GM19240 (cell line): ENCODE results near the gene POLR3A.

Experiments used
- DNase-seq: peaks from one replicate; pipeline ENCODE4 v3.0.0; 2011; ENCODE audit warnings: low spot score; ENCODE audit not compliant: insufficient read length

Gene POLR3A

DNA sequence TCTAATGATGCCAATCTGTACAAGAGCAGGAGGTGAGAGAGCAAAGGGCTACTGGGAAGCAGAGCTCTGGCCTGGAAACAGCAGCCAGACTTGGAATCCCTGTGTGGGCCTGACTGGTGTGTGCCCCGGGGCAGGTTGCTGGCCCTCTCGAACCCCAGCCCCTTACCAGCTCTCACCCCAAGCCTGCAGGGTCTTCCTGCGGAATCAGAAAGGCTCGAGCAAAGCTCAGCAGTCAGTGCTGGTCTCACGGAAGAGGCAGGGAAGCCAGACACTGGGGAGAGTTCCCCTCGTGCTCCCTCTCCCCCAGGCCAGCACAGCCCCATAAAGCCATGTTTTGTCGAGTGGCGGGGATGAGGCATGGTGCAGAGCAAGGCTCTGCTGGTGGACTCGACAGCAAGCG is 50.1 kb downstream of the POLR3A start:
- DNase-seq: no peak

DNA sequence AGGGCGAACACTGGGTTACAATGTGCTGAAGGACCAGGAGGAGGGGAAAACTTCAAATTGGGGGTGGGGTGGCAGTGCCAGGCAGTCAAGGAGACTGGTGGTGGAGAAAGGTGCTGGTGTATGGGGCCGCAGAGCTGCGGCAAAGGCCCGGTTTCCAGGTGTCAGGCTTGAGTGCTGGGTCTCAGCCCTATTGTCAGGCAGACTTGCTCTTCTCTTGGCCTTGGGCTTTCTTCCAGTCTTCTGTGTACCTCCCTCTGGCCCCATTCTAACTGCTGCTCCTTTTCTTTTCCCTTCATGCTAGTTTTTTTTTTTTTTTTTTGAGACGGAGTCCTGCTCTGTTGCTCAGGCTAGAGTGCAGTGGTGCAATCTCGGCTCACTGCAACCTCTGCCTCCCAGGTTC is 51.0 kb downstream of the POLR3A start:
- no peak for DNase-seq

DNA sequence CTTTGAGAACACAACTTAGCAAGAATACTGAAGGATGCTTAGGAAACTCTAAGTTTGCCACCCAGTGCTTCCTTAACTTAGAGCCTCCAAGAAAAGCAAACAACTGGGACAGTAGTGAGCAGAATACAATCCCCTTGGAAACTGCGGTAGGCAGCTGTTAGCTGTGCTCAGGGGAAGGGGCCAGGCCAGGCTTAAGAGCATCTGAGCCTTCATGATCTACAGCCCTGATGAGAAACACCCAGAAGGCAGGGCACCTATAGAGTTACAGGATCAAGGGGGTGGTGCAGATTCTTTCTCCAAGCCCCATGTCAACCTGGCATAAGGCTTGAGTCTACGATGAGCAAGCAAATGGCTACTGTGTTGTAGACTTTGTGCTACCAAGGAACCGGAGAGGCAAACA is 51.4 kb downstream of the POLR3A start:
- no peak for DNase-seq

DNA sequence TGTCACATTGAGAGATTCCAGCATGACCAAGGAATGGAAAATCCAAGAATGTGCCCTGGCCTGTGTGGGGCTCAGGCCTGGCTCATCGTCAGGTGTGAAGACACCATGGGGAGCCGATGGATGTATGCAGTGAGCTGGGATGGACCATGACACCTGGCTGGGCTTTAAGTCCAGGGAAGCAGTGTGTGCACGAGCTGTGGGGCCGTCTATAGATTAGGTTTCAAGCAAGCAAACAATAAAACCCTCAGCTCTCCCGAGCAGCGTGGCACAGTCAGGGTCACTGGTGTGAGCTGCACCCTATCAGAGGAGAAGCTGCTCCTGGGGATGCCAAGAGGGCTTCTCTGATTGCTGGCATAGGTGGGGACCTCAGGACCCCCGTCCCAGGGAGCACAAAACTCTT is 52.3 kb downstream of the POLR3A start:
- DNase-seq: no peak

DNA sequence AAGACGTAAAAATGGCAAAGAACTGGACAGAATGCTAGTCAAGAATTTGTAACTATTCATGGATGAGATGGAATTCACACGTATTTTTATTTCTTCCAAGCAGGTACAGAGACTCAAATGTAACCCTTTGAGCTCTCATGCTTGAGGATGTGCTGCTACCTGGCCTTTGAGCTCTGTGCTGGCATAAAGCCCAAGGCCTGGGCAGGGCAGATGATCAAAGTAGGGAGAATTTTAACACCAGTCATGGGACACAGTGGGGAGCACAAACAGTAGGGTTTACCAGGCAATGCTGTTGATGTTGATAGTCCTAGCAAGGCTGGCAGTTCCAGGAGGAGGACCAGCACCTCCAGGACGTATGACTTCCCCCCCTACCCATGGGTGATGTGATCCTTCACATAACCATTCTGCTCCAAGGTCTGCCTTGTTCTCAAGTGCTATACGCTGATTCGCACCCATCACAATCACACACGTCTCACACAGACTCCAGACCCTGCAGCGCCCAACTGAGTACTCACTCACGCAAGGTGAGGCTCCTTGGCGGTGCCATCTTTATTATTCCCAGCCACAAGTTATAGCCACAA is 54.1 kb downstream of the POLR3A start:
- DNase-seq: no peak

DNA sequence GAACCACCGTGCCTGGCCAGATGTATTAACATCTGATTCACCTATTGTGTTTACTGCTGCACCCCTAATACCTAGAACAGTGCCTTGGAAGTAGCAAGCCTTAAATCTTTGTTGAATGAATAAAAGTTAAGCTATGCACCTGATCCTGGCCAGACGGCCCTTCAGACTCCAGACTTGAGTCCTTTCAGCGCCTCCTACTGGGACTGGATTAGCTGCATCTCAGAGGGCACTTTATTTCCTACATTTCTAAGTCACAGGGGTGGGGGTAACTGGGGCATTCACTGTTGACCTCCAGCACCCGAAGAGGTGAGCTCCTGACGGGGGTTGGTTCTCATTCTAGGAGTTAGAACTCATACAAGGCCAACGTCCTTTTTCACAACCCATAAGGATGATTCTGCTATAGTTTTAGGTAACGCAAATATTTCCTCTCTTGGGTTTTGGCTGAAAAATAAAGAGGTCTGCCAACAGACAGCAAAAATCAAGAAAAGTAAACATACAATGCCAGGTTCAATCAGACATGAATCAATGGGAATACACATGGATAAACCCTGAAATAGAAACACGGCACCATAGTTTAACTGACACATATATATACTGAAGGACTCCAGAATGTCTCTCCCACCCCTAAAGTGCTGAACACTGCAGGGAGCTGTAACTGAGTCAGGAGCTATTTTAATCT is 54.8 kb downstream of the POLR3A start:
- DNase-seq: no peak

DNA sequence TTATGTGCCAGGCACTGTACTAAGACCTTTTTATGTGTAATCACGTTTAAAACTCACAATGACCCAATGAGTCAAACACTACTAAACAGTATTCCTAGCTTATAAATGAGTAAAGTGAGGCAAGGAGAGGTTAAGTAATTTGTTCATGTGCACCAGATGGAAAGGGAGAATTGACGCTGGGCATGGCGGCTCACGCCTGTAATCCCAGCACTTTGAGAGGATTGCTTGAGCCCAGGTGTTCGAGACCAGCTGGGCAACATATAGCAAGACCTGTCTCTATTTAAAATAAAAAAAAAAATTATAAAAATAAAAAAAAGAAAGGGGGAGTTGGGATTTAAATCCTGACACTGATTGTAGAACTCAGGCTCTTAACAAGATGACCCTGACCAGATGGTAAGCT is 56.0 kb downstream of the POLR3A start:
- no peak for DNase-seq

DNA sequence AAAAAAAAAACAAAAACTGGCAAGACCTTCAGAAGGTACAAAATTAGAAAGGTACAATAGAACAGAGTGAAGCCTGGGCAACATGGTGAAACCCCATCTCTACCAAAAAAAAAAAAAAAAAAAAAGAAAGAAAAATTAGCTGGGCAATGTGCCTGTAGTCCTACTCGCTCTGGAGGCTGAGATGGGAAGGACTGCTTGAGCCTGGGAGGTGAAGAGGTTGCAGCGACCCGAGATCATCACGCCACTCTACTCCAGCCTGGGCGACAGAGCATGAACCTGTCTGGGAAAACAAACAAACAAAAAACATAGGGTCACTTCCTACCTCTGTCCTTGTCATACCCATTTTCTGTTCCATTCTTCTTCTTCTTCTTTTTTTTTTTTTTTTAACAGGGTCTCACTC is 57.2 kb downstream of the POLR3A start:
- DNase-seq: no peak

DNA sequence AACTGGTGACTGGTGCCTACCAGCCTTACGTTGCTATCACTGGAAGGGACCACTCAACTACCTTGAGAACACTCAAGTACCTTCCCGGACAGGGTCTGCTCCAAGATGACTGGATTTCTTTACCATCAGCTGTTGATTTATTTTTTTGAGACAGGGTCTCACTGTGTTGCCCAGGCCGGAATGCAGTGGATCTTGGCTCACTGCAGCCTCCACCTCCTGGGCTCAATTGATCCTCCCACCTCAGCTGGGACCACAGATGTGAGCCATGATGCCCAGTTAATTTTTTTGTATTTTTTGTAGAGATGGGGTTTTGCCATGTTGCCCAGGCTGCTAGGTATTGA is 57.5 kb downstream of the POLR3A start:
- no peak for DNase-seq

DNA sequence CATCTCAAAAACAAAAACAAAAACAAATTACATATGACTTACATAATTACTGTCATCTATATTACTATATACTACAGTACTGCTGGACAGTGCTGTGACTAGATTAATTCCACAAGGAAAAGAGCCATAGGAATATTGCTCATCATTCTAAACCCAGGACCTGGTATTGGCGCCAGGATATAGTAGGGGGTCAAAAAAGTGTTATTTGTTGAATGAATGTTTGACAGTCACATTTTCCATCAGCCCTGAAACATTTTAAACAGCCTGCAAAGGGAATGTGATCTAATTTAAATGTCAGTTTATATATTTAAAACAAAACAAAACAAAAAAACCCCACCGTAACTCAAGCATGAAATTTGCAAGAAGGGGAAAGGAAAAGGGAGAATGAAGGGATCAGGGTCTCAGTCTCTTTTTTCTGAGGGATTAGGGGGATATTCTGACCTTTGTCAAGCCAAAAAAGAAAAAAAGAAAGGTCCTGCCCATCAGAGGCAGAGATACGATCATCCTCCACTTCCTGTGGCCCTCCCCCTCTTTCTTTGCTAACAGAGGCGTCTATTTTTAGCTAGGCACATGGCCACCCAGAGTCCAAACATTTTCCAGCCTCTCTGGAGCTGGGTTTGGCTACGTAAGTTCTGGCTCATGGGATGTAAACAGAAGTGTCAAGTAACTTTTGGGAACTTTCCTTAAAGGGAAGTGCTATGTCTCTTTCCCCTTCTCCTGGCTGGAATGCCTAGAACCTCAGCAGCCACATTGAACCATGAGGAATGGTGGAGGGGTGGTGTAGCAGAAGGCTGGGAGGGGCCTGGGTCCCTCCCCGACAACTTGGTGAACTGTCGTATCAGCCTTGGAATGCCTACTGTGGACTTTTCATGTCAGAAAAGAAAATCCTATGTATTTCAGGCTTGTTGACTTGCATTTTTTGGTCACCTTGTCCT is 58.2 kb downstream of the POLR3A start:
- DNase-seq: no peak

DNA sequence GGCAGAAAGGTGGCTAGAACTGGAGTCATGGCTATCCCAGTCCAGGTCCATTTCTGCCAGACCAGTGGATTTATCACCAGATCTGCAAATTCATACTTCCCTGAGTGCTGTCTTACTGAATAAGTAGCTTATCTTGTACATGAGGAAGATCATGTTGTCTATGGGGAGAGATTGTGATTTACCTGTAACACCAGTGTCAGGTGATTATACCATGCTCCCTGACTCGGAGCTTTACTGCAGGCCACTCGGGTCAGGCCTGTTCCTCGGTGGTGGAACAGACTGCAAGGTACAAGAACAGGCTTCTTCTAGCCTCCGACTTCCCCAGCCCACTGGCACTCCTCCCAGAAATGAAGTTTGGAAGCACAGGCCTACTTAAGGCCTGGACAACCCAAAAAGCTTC is 60.2 kb downstream of the POLR3A start:
- no peak for DNase-seq

DNA sequence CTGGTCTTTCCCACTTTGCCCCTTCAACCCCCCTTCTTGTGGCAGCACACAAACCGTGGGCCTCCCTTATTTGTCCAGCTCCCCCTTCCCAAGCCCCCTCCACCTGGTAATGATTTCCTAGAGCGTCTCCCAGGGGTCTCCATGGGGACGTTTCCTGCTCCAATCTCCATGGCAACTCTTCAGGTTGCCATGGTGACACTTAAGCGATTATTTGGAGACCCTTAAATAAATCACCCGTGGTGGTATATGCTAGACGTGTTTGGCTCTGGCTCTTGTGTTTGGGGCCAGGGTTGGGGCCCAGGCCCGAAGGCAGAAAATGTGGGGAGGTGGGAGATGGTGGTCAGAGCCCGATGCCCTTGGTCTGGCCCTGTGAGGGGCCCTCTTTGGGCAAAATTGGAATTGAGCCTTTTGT is 61.7 kb downstream of the POLR3A start:
- DNase-seq: no peak

DNA sequence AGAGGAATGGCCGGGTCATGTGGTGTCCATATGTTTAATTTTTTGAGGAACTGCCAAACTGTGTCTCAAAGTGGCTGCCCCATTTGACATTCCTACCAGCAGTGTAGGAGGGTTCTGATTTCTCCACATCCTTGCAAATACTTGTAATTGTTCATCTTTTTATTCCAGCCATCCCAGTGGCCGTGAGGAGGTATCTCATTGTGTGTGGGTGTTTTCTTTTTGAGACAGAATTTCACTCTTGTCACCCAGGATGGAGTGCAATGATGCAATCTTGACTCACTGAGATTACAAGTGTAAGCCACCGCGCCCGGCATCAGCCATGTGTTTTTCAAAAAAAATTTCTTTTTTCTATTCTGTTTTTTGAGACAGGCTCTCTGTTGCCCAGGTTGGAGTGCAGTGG is 64.0 kb downstream of the POLR3A start:
- no peak for DNase-seq

DNA sequence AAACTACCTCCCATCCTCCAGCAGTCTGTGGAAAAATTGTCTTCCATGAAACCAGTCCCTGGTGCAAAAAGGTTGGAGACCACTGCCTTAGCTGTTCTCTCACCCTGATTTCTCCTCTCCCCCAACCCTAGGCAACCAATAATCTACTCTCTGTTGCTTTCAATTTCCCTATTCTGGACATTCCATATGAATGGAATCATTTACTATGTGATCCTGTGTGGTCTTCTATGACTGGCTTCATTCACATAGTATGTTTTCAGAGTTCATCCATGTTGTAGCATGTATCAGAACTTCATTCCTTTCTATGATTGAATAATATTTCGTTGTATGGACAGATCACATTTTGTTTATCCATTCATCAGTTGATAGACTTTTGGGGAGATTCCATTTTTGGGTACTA is 64.5 kb downstream of the POLR3A start:
- no peak for DNase-seq

DNA sequence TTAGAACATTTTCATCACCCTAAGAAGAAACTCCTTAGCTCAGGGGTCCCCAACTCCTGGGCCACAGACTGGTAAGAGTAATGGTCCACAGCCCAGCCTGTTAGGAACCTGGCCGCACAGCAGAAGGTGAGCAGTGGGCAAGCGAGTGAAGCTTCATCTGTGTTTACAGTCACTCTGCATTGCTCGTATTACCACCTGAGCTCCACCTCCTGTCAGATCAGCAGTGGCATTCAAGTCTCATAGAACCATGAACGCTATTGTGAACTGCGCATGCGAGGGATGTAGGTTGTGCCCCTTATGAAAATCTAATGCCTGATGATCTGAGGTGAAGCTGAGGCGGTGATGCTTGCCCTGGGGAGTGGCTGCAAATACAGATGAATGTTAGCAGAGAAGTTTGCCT is 65.4 kb downstream of the POLR3A start:
- DNase-seq: no peak

DNA sequence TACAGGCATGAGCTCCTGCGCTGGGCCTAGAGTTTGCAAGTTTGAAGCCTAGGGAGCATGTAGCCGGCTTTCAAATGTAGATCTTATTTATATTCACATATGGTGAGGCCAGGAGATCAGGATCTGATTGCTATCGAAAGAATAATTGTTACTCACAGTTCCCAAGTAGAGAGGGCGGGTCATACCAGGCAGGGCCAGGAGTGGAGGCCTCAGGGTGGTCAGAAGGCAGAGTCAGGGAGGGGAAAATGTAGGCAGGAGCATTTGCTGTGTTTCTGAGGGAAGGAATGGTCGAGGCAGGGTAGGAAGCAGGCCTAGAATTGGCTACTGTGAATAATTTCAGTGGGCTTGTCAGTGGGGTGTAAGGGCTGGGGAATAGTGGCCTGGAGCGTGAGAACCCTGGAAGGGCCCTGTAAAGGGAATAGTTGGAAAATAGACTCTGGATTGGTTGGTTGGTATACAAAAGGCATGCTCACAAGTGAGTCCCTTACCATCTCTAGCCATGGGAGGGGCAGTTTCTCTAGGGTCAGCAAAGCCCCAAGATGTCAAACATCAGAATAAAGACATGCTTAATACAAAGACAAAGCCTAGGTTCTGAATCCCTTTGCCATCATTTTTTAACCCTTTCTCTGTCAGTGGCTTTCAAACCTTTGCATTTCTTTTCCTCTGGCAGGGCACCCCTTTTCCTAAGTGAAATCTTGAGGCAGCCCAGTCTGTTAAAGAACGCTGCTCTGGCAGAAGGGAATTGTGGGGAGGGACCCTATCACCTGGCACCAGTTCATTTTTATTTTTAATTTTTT is 66.8 kb downstream of the POLR3A start:
- no peak for DNase-seq

DNA sequence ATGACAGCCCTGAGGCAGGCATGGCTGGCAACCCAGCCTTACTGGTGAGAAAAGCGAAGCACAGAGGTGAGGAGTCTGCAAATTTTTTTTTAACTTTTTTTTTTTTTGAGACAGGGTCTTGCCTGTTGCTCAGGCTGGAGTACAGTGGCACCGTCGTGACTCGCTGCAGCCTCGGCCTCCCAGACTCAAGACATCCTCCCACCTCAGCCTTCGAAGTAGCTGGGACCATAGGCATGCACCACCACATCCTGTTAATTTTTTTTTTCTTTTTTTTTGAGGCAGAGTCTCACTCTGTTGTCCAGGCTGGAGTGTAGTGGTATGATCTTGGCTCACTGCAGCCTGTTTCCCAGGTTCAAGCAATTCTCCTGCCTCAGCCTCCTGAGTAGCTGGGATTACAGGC is 67.6 kb downstream of the POLR3A start:
- no peak for DNase-seq

DNA sequence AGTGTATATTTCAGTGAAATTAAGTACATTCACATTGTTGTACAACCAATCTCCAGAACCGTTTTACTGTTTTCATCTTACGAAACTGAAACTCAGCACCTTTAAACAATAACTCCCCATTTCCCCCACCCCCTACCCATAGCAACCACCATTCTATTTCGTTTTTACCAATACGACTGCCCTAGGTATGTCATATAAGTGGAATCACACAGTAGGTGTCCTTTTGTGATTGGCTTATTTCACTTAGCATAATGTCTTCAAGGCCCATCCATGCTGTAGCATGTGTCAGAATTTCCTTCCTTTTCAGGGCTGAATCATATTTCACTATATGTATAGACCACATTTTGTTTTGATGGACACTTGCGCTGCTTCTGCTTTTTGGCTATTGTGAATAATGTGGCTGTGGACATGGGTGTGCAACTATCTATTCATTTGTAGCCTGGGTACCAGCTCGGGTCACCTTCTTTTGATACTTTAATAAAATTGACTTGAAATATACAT is 68.4 kb downstream of the POLR3A start:
- no peak for DNase-seq

DNA sequence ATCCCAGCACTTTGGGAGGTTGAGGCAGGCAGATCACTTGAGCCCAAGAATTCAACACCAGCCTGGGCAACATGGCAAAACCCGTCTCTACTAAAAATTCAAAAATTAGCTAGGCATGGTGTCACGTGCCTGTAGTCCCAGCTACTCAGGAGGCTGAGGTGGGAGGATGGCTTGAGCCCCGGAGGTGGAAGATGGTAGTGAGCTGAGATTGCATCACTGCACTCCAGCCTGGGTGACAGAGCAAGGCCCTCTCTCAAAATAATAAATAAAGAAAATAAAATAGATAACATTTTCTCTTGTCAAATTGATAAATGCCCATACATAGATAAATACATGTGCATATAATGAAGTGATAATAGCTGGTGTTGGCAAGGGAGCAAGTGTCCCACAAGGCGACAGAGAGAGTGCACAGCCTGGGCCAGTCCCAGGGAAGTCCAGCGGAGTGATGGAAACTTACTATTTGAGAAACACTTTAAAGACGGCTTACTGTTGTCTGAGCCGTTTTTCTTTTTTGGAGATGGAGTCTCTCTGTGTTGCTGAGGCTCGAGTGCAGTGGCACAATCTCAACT is 69.3 kb downstream of the POLR3A start:
- no peak for DNase-seq

DNA sequence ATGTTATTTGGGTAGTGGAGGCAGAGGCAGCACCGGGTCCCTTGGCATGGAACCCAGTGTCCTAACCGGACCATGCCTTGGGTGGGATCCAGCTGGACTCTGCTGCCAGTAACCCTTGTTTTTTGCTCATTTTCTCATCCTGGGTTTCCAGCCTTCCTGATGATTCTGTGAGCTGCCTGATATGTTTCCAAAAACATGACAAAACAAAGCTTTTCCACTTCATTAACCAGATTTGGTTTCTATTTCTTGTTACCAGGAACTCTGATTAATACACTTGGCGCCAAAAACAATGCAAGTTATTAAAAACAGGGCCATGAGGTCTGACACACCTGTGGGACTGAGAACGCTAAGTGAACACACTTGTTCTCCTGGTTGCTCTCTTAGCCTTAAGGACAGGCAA is 69.9 kb downstream of the POLR3A start:
- no peak for DNase-seq

DNA sequence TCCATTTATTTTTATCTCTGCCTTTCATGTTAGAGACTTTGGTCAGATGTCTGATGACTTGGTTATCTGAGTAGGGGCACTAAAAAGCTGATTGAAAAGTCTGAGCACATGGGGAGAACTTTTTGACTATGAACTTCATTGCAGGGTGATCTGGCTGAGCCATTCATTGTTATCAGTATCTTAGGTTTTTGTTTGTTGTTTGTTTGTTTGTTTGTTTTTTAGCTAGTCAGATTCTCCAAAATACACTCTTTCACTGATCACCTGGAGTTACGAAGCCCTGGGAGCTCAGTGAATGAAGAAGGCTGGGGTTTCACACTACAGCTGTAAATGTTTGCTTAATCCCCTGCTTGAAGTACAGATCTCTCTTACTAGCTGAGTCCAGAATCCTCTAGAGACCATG is 74.2 kb downstream of the POLR3A start:
- no peak for DNase-seq
